ENCODE data around the gene CCN6.

CCN6 gene

GRCh38 chr6:112036088-112036637 is 17.7 kb upstream of the CCN6 start:
- Histone ChIP-seq H3K4me3 (replicated peaks; ENCODE audit: insufficient read depth, low read length) (no peak overlapping the region), H3K27me3 (ENCODE audit: insufficient read depth, poor library complexity, severe bottlenecking) (no peaks in the 10 kb centered on the region), H3K27ac (replicated peaks) (no peak overlapping the region)
- TF ChIP-seq REST (IDR thresholded peaks at IDR 0.05; ENCODE audit: insufficient replicate concordance, low read depth), result no peak
- no peak for TF ChIP-seq GABPA (IDR thresholded peaks at IDR 0.05; ENCODE audit: low read depth)
- TF ChIP-seq CTCF (IDR thresholded peaks at IDR 0.05; ENCODE audit: insufficient read depth, low read length), result no peak
- TF ChIP-seq SPI1 (IDR thresholded peaks at IDR 0.05; ENCODE audit: borderline replicate concordance, low read depth), result no peak
- TF ChIP-seq POLR2AphosphoS5 (IDR thresholded peaks at IDR 0.05; ENCODE audit: low read depth), result no peak
- no peak for DNase-seq (ENCODE audit: low read depth in 1 of 2, low spot score in 1 of 2)

- no peak overlapping the region for H3K27ac ChIP-seq (replicated peaks)
- TF ChIP-seq POLR2AphosphoS5 (IDR thresholded peaks at IDR 0.05; ENCODE audit: low read depth) (no peak), GABPA (IDR thresholded peaks at IDR 0.05; ENCODE audit: low read depth) (no peak), CTCF (IDR thresholded peaks at IDR 0.05; ENCODE audit: insufficient read depth, low read length) (no peak), SPI1 (IDR thresholded peaks at IDR 0.05; ENCODE audit: borderline replicate concordance, low read depth) (no peak), REST (IDR thresholded peaks at IDR 0.05; ENCODE audit: insufficient replicate concordance, low read depth) (no peak)
- H3K4me3 ChIP-seq (replicated peaks; ENCODE audit: insufficient read depth, low read length), result no peak overlapping the region
- no peaks in the 10 kb centered on the region for H3K27me3 ChIP-seq (ENCODE audit: insufficient read depth, poor library complexity, severe bottlenecking)
- no peak for DNase-seq (ENCODE audit: low read depth in 1 of 2, low spot score in 1 of 2)
Measured at GRCh38 chr6:112037783-112038216, 16.1 kb upstream of the CCN6 start.

GRCh38 chr6:112038268-112038667 is 15.6 kb upstream of the CCN6 start:
- Histone ChIP-seq H3K4me3 (replicated peaks; ENCODE audit: insufficient read depth, low read length) (no peak overlapping the region), H3K27me3 (ENCODE audit: insufficient read depth, poor library complexity, severe bottlenecking) (no peaks in the 10 kb centered on the region), H3K27ac (replicated peaks) (no peak overlapping the region)
- TF ChIP-seq REST (IDR thresholded peaks at IDR 0.05; ENCODE audit: insufficient replicate concordance, low read depth) (no peak), POLR2AphosphoS5 (IDR thresholded peaks at IDR 0.05; ENCODE audit: low read depth) (no peak), GABPA (IDR thresholded peaks at IDR 0.05; ENCODE audit: low read depth) (no peak), CTCF (IDR thresholded peaks at IDR 0.05; ENCODE audit: insufficient read depth, low read length) (no peak), SPI1 (IDR thresholded peaks at IDR 0.05; ENCODE audit: borderline replicate concordance, low read depth) (no peak)
- DNase-seq (ENCODE audit: low read depth in 1 of 2, low spot score in 1 of 2), result no peak
